MCF 10A (cell line): ENCODE measurements around the gene GSTT2B. TPM values are rescaled to one million over a fixed set of nuclear protein-coding genes. Genes with fewer than 3 reads are reported as not detected.
"Not testable (repeated sequence)": the region's sequence is repeated elsewhere in the genome, so short reads cannot be mapped to it uniquely, and the experiment has no call there.

ENCODE experiments used
- BruUV-seq: library from RNA; stranded (reverse); fragments of 400-500 nt; replicated peaks from 2 replicates; lab custom pipeline; 2021; lab: Mats Ljungman, UMichigan
- CTCF ChIA-PET: fragments of 300-600 bp; sonication (Branson Sonifier 250); formaldehyde crosslinking; extraction: SDS; loops from one replicate; lab custom pipeline; 2021; ENCODE audit warnings: antibody characterized with exemption, inconsistent platforms; lab: Yijun Ruan, JAX
- POLR2A ChIA-PET: fragments of 300-600, 350-650 bp; sonication (Branson Sonifier 250); formaldehyde crosslinking; extraction: SDS; loops from one replicate; lab custom pipeline; 2020; ENCODE audit warnings: antibody characterized with exemption, inconsistent platforms; lab: Yijun Ruan, JAX
- DNase-seq: peaks from one replicate; pipeline ENCODE4 v3.0.0-alpha.2; 2018; ENCODE audit not compliant: unreplicated experiment
- H3K27ac Mint-ChIP-seq: one replicate; pipeline ENCODE4 v1.8.0; 2022; ENCODE audit warnings: mild to moderate bottlenecking, low read depth, mixed read lengths; ENCODE audit not compliant: unreplicated experiment
- H3K27me3 Mint-ChIP-seq: one replicate; pipeline ENCODE4 v1.8.0; 2022; ENCODE audit warnings: mixed read lengths; ENCODE audit not compliant: insufficient read depth, unreplicated experiment
- H3K36me3 Mint-ChIP-seq: one replicate; pipeline ENCODE4 v1.8.0; 2022; ENCODE audit warnings: mild to moderate bottlenecking, moderate library complexity, mixed read lengths; ENCODE audit not compliant: insufficient read depth, unreplicated experiment
- H3K4me1 Mint-ChIP-seq: one replicate; pipeline ENCODE4 v1.8.0; 2022; ENCODE audit warnings: mixed read lengths; ENCODE audit not compliant: insufficient read depth, unreplicated experiment
- H3K4me3 Mint-ChIP-seq: one replicate; pipeline ENCODE4 v1.8.0; 2022; ENCODE audit warnings: mild to moderate bottlenecking, moderate library complexity, mixed read lengths; ENCODE audit not compliant: unreplicated experiment
- H3K9me3 Mint-ChIP-seq: one replicate; pipeline ENCODE4 v1.8.0; 2022; ENCODE audit warnings: mixed read lengths; ENCODE audit not compliant: unreplicated experiment
- intact Hi-C: fragments of 100-400 bp; cut with micrococcal nuclease; formaldehyde crosslinking; loops from 2 replicates; pipeline ENCODE4 v1.14.1; 2022
- total RNA-seq: library from RNA; stranded (reverse); gene quantifications from 2 replicates; pipeline ENCODE4 v1.2.3, GENCODE V29; 2022
- TF ChIP-seq, protein P1 (sequence below): fragments of 200-600 bp; IDR thresholded peaks from one replicate; pipeline ENCODE4 v1.8.0; 2022; ENCODE audit warnings: antibody characterized with exemption, mild to moderate bottlenecking; ENCODE audit not compliant: unreplicated experiment

Gene GSTT2B
- total RNA-seq, 1 experiment from 2014 or later = 22.7 TPM

DNA sequence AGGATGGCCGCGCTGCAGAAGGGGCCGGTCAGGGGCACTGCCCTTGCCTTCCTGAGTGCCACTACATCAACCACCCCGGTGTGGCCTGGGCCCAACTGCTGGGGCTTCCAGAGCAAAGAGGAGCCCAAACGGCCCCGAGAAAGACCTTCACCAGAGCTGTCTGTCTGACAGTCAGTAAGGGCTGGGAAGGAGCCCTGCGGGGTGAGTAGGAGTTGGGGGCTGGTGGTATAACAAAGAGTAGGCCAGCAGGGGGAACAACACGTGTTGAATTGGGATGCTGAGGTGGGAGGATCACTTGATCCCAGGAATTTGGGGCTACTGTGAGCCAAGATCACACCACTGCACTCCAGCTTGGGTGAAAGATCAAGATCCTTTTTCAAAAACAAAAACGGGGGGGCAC, 40.3 kb upstream of the GSTT2B start:
- no TSS peak for BruUV-seq
- Mint-ChIP-seq H3K36me3 (no peaks in the 10 kb centered on the region), H3K4me3 (no peak overlapping the region), H3K4me1 (no peaks in the 10 kb centered on the region), H3K27ac (no peak overlapping the region), H3K9me3 (no peaks in the 10 kb centered on the region), H3K27me3 (no peaks in the 10 kb centered on the region)
- ChIA-PET POLR2A (no interaction called here), CTCF (no interaction called here)
- TF ChIP-seq, protein P1, sequence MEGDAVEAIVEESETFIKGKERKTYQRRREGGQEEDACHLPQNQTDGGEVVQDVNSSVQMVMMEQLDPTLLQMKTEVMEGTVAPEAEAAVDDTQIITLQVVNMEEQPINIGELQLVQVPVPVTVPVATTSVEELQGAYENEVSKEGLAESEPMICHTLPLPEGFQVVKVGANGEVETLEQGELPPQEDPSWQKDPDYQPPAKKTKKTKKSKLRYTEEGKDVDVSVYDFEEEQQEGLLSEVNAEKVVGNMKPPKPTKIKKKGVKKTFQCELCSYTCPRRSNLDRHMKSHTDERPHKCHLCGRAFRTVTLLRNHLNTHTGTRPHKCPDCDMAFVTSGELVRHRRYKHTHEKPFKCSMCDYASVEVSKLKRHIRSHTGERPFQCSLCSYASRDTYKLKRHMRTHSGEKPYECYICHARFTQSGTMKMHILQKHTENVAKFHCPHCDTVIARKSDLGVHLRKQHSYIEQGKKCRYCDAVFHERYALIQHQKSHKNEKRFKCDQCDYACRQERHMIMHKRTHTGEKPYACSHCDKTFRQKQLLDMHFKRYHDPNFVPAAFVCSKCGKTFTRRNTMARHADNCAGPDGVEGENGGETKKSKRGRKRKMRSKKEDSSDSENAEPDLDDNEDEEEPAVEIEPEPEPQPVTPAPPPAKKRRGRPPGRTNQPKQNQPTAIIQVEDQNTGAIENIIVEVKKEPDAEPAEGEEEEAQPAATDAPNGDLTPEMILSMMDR = no peak
- intact Hi-C loops = no loop called here
- DNase-seq = no peak

DNA sequence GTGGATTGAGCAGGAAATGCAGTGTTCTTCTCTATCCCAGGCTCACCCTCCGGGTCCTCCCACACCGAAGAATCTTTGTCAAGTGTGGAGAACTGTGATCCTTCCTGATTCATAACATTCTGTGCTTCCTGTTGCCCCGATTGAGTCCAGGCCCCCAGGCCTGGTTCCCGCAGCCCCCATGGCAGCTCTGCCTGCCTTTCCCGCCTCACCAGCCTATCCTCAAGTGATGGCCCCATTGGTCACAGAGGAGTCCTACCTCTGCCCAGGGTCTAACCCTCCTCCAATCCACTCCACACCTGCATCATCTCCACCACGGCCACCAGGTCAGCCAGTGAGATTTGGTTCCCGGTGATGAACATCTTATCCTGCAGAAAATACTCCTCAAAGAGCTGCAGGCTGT, 38.8 kb upstream of the GSTT2B start:
- H3K36me3 Mint-ChIP-seq, intact Hi-C loops, H3K27me3 Mint-ChIP-seq, CTCF ChIA-PET, H3K4me1 Mint-ChIP-seq, H3K27ac Mint-ChIP-seq, H3K9me3 Mint-ChIP-seq, DNase-seq, H3K4me3 Mint-ChIP-seq, BruUV-seq, POLR2A ChIA-PET: not testable (repeated sequence)

DNA sequence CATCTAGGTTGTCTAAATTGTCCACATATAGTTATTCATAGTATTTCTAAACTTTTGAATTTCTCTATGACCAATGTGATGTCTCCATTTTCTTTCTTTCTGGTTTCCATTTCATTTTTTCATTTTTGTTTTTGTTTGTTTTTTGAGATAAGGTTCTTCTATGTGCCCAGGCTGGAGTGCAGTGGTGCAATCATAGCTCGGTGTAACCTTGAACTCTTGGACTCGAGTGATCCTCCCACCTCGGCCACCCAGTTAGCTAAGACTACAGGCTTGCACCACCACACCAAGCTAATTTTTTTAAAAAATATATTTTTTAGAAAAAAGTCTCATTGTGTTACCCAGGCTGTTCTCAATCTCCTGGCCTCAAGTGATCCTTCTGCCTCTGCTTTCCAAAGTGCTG, 36.1 kb upstream of the GSTT2B start:
- no peaks in the 10 kb centered on the region for H3K9me3 Mint-ChIP-seq
- no peak for DNase-seq
- TF ChIP-seq, protein P1 = no peak
- no TSS peak for BruUV-seq
- no peak overlapping the region for H3K27ac Mint-ChIP-seq
- H3K4me1 Mint-ChIP-seq = no peaks in the 10 kb centered on the region
- ChIA-PET CTCF (no interaction called here), POLR2A (interaction anchor here (2.7 kb wide), 1 partner anchor 13 kb away, joined by 7 read pairs; the partner anchor contains the start of gene CABIN1)
- H3K36me3 Mint-ChIP-seq = no peaks in the 10 kb centered on the region
- intact Hi-C loops = no loop called here
- no peak overlapping the region for H3K4me3 Mint-ChIP-seq
- no peaks in the 10 kb centered on the region for H3K27me3 Mint-ChIP-seq

GRCh38 chr22:23993581-23994177, 32.7 kb upstream of the GSTT2B start:
- H3K9me3 Mint-ChIP-seq, H3K27me3 Mint-ChIP-seq, H3K36me3 Mint-ChIP-seq, H3K4me1 Mint-ChIP-seq, H3K27ac Mint-ChIP-seq, intact Hi-C loops, H3K4me3 Mint-ChIP-seq, BruUV-seq, DNase-seq: not testable (repeated sequence)
- POLR2A ChIA-PET = interaction anchor here (1.2 kb wide), 1 partner anchor 10 kb away, joined by 3 read pairs; no protein-coding TSS in a partner anchor
- CTCF ChIA-PET = interaction anchor here (0.7 kb wide), 1 partner anchor 84 kb away, joined by 3 read pairs; no protein-coding TSS in a partner anchor

DNA sequence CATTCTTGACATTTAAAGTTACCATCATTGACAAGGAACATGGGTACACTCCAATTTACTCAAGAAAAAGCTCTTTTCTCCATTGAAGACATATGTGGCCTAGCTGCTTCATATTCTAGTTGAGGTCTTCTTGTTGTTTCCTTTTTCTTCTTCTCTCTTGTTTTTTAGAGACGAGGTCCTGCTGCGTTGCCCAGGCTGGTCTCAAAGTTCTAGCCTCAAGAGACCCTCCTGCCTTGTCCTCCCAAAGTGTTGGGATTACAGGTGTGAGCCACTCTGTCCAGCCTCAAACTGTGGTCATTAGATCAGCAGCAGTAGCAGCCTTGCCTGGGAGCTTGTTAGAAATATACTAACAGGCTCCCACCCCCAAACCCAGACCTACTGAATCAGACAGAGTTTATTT, 32.1 kb upstream of the GSTT2B start:
- CTCF ChIA-PET = not testable (repeated sequence)

GRCh38 chr22:23989583-23990244, 28.7 kb upstream of the GSTT2B start:
- H3K4me3 Mint-ChIP-seq, BruUV-seq, H3K36me3 Mint-ChIP-seq, DNase-seq, H3K27me3 Mint-ChIP-seq, H3K27ac Mint-ChIP-seq, POLR2A ChIA-PET, CTCF ChIA-PET, H3K4me1 Mint-ChIP-seq, H3K9me3 Mint-ChIP-seq: not testable (repeated sequence)
- intact Hi-C loops = loop anchor here (5.0 to 10.0 kb wide), 2 partner anchors 188 to 255 kb away; partner anchors contain the start of gene GGT5

More for the DNA sequence above, 32.1 kb upstream of the GSTT2B start:
- H3K36me3 Mint-ChIP-seq, intact Hi-C loops, H3K9me3 Mint-ChIP-seq, H3K4me3 Mint-ChIP-seq, BruUV-seq, H3K27me3 Mint-ChIP-seq, H3K27ac Mint-ChIP-seq, H3K4me1 Mint-ChIP-seq, DNase-seq: not testable (repeated sequence)
- POLR2A ChIA-PET = interaction anchor here (1.2 kb wide), 1 partner anchor 11 kb away, joined by 3 read pairs; no protein-coding TSS in a partner anchor

DNA sequence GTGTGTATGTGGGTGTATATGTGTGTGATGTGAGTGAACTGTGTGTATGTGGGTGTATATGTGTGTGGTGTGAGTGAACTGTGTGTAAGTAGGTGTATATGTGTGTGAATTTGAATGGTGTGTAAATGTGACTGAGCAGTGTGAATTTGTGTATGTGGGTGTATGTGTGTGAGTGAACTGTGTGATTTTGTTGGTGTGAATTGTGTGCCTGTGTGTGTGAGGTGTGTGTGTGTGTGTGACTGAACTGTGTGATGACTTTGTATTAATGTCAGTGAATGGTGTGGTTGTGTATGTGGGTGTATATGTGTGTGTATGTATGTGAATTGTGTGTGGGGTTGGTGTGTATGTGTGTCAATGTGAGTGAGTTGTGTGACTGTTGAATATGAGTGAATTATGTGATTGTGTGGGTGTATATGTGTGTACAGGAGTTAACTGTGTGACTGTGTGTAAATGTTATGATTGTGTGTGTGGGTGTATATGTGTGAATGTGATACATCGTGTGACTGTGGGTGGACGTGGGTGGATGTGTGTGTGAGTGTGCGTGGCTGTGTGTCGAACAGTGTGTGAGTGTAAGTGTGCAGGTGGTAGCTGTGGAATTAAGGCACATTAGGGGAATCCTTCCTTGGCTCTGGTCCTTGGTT, 25.7 kb upstream of the GSTT2B start:
- H3K36me3 Mint-ChIP-seq, H3K27ac Mint-ChIP-seq, H3K4me3 Mint-ChIP-seq, DNase-seq, BruUV-seq, H3K9me3 Mint-ChIP-seq, H3K27me3 Mint-ChIP-seq, H3K4me1 Mint-ChIP-seq, POLR2A ChIA-PET, CTCF ChIA-PET: not testable (repeated sequence)
- intact Hi-C loops = loop anchor here (5.0 to 10.0 kb wide), 2 partner anchors 191 to 258 kb away; partner anchors contain the start of gene GGT5
